Measurements from ENCODE around the gene MYO6. TPM values are rescaled to one million over a fixed set of nuclear protein-coding genes. Genes with fewer than 3 reads are reported as not detected.

The MYO6 gene
- total RNA-seq, 1 experiment from 2014 or later, result 4.1 TPM

DNA sequence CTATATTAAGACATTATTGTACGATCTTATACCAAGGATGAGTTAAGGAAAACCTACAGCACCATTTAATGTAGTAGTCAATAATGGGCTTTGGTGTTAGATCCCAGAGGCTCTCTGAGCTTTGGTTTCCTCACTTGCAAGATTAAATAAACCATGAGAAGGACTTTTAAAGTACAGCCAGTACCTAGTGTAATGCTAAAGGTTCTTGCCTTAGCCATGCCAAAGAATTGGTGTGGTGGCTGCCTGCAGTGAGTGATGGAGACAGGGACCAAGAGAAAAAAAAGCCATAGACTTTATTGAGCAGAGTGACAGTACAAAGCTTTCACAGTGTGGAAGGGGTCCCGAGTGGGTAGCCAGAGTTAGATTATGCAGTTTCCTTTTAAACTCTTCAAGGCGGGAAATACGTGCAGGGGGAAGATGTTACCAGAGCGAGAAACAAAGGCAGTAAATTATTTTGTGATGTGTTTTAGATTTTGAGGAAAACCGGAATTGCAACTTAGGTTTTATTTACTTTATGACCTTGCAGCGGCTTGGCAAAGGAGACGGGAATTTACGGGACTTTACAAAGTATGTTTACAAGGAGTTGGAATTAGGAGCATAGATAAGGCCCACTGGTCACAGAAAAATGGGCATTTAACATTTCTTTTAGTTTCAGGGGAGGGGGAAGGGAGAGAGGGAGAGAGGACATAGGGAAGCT is 100.4 kb downstream of the MYO6 start:
- no peaks in the 10 kb centered on the region for H3K9me3 ChIP-seq
- H3K36me3 ChIP-seq, result no peaks in the 10 kb centered on the region
- DNase-seq, result no peak
- no peak overlapping the region for H3K4me3 ChIP-seq
- no peaks in the 10 kb centered on the region for H3K27me3 ChIP-seq

DNA sequence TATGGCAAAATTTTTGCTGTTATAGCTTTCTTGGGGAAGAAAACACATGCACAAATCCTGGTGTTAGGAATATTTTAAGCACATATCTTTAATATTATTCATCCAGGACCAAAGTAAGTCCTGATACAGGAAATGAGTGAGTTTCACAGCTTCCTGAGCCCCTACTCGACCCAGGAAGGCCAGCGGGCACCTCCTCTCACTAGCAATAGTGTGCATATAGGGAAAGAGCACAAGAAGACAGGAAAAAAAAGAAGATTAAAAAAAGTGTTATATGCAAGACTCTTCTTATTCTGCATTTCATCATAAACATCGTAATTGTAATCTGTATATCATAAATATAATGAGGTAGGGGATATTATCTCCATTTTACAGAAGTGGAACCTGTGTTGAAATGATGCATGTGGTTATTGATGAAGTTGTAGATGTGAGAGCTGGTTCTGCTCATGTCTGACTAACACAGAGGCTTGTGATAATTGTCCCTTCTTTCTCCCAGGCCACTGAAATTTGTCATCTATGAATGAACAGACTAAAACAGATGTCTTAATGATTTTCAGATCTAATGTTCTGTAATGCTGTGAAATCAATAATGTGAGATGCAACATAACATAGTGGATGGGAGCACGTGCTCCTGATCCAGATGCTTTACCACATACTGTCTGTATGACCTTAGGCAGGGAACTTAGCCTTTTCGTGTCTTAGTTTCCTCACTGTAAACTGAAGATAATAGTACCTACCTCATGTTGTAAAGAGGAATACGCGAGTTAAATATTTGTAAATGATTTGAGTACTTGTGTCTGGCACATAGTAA is 101.2 kb downstream of the MYO6 start:
- Histone ChIP-seq H3K27me3 (no peaks in the 10 kb centered on the region), H3K36me3 (no peaks in the 10 kb centered on the region), H3K9me3 (no peaks in the 10 kb centered on the region), H3K4me3 (no peak overlapping the region)
- DNase-seq, result no peak

DNA sequence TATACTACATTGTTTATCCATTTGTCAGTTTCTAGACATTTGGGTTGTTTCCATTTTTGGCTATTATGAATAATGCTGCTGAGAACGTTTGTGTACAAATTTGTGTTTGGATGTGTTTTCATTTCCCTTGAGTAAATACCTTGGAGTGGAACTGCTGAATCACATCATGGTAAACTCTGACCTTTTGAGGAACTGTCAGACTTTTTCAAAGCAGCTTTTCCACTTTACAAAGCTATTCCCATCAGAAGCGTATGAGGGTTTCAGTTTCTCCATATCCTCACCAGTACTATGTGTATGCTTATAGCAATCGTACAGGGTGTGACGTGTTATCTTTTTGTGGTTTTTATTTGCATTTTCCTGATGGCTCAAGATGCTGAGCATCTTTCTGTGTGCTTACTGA is 103.7 kb downstream of the MYO6 start:
- Histone ChIP-seq H3K27me3 (no peaks in the 10 kb centered on the region), H3K9me3 (no peaks in the 10 kb centered on the region), H3K36me3 (no peaks in the 10 kb centered on the region), H3K4me3 (no peak overlapping the region)
- no peak for DNase-seq

DNA sequence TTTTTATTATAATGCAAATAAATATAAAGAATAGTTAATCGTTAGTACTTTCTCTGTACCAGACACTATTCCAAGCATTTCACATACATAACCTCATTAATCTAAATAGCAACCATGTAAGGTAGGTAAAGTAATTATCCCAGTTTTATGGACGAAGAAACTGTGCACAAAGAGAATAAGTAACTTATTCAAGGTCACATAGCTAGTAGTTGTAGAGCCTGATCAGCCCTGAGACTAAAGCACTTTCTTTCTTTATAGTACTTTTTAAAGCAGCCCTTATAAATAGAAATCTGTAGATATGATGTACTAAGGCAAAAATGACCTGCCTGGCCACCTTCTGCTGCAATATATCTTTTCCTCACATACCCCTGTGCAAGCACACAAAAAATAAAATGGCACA is 104.8 kb downstream of the MYO6 start:
- no peaks in the 10 kb centered on the region for H3K27me3 ChIP-seq
- H3K4me3 ChIP-seq, result no peak overlapping the region
- H3K36me3 ChIP-seq, result no peaks in the 10 kb centered on the region
- H3K9me3 ChIP-seq, result no peaks in the 10 kb centered on the region
- DNase-seq, result no peak

DNA sequence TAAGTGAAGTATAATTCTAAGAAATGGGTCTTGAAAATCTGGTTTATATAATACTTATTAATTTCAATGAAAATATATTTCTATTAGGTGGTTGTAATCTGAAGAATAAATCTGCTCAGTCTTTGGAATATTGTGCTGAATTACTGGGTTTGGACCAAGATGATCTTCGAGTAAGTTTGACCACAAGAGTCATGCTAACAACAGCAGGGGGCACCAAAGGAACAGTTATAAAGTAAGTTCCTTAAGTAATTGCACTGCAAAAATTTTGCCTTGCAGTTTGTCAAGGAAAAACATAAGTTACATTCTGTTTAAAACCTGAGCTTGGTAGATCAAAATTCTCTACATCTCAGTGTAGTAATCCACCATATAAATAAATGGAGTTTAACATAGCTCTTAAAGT is 106.0 kb downstream of the MYO6 start:
- no peaks in the 10 kb centered on the region for H3K9me3 ChIP-seq
- H3K4me3 ChIP-seq, result no peak overlapping the region
- no peaks in the 10 kb centered on the region for H3K27me3 ChIP-seq
- peak; percentile 14 for DNase-seq
- H3K36me3 ChIP-seq, result no peaks in the 10 kb centered on the region

DNA sequence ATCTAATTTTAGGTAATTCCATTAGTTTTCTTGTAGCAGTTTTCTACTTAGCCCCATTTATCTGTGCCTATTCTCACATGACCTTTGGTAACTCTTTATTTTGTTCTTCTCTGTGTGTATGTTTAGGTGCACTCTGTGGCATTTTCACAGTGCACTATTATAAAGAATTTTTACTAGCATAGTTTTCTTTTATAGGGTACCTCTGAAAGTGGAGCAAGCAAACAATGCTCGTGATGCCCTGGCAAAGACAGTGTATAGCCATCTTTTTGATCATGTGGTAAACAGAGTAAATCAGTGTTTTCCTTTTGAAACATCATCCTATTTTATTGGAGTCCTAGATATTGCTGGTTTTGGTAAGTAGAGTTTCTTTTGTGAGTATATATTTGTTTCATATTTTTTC is 107.9 kb downstream of the MYO6 start:
- H3K36me3 ChIP-seq, result no peaks in the 10 kb centered on the region
- no peaks in the 10 kb centered on the region for H3K9me3 ChIP-seq
- no peak for DNase-seq
- H3K4me3 ChIP-seq, result no peak overlapping the region
- H3K27me3 ChIP-seq, result no peaks in the 10 kb centered on the region

DNA sequence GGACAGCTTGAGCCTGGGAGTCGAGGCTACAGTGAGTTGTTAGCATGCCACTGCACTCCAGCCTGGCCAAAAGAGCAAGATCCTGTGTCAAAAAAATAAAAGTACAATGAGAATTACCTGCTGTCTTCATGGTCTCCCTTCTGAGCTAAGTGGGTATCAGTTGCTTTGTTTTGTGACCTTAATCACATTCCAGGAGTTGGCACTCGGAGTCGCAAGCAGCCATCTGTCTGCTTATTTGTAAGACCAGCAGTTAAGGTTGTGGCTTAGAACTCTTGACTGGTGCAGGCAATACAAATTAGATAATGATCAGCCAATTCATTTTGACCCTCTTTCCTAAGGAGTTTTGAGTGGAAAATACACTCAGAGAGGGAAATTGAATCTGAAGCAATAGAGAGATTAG is 114.0 kb downstream of the MYO6 start:
- H3K9me3 ChIP-seq, result no peaks in the 10 kb centered on the region
- H3K4me3 ChIP-seq, result no peak overlapping the region
- H3K27me3 ChIP-seq, result no peaks in the 10 kb centered on the region
- DNase-seq, result no peak
- no peaks in the 10 kb centered on the region for H3K36me3 ChIP-seq

DNA sequence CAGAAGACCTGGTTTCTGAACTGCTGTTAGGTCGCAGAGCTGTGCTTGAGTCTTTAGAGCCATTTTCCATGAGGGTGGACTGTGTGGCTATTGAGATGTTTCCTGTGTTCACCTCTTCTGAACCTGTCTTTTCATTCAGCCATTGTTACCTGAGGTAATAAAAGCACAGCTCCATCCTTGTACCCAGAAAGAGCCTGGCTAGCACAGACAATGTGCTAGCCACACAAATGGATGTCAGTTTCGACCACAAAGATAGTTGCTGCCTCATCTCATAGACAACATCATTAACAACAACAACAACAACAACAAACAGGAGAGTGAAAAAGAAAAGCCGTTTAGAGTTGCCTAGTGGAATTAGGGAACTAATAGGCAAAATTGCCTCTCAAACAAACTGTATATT is 114.7 kb downstream of the MYO6 start:
- no peaks in the 10 kb centered on the region for H3K9me3 ChIP-seq
- no peak overlapping the region for H3K4me3 ChIP-seq
- no peaks in the 10 kb centered on the region for H3K36me3 ChIP-seq
- H3K27me3 ChIP-seq, result no peaks in the 10 kb centered on the region
- DNase-seq, result no peak

DNA sequence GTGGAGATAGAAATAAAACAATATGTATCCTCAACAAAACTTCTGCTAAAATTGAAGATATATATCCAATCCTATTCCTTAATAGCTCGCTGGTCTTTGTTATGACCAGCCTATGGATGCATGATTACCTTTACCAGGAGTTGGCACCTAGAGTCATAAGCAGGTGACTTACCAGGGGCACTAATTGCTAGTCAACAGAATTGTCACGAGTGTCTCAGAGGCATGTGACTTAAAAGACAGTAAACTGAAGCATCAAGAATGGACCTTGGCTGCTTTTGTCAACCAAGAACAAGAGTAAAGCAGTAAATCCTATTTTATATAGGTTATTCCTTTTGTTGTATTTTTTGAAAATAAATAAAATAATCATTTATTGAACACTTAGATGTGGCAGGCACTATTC is 115.4 kb downstream of the MYO6 start:
- H3K4me3 ChIP-seq, result no peak overlapping the region
- DNase-seq, result no peak
- H3K27me3 ChIP-seq, result no peaks in the 10 kb centered on the region
- H3K9me3 ChIP-seq, result no peaks in the 10 kb centered on the region
- H3K36me3 ChIP-seq, result no peaks in the 10 kb centered on the region

DNA sequence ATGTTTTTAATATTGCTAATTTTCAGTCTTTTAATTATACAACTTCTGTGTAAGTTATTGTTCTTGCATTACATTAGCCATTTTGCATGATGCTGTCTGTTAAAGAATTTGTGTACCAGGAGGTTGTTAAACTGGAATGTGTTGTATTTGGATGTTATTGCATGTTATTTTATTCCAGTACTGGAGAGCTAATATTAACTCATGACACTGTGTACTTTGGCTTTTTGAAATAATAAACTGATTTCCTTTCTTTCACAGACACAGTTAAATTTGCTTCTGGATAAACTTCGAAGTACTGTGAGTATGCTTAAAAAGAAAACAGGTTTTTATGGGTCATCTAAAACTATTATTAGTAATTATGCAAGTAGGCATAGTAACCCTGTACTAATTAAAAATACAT is 121.3 kb downstream of the MYO6 start:
- H3K36me3 ChIP-seq, result no peaks in the 10 kb centered on the region
- no peaks in the 10 kb centered on the region for H3K27me3 ChIP-seq
- H3K4me3 ChIP-seq, result no peak overlapping the region
- H3K9me3 ChIP-seq, result no peaks in the 10 kb centered on the region
- no peak for DNase-seq

DNA sequence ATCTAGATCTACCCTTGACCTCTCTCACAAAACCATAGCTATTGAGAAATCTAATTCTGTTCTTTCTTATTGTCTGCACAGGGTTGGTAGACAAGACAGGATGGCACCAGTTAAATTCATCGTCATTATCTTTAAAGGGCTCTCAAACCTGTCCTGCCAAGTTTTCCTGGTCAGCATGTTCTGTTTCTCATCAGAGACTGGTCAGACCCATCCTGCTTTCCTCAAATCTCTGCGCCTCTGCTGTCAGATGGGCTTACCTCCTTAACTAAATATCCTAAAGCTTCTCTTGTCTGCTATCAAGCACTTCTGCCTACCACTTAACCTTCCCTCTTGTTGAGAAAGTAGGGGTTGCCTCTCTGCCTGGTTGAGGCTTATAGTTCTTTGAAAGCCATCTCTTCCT is 125.2 kb downstream of the MYO6 start:
- Histone ChIP-seq H3K36me3 (no peaks in the 10 kb centered on the region), H3K27me3 (no peaks in the 10 kb centered on the region), H3K9me3 (no peaks in the 10 kb centered on the region), H3K4me3 (no peak overlapping the region)
- DNase-seq, result no peak

DNA sequence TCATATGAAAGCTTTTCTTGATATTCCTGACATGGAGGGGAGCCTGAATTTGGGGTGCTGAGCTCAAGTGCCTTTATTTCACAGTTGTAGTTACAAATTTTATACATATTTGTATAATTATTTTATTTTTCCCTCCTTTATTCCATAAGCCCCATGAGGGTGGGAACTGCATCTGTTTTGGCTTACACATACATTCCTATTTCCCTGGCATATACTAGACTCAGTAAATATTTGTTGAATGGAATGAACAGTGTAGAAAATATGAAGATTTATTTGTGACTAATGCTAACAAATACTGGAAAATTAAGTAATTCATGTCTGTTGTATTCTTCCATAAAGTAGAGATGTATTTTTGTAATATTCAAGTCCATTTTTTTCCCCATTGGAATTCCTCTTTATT is 127.1 kb downstream of the MYO6 start:
- Histone ChIP-seq H3K4me3 (no peak overlapping the region), H3K27me3 (no peaks in the 10 kb centered on the region), H3K36me3 (no peaks in the 10 kb centered on the region), H3K9me3 (no peaks in the 10 kb centered on the region)
- DNase-seq, result no peak

DNA sequence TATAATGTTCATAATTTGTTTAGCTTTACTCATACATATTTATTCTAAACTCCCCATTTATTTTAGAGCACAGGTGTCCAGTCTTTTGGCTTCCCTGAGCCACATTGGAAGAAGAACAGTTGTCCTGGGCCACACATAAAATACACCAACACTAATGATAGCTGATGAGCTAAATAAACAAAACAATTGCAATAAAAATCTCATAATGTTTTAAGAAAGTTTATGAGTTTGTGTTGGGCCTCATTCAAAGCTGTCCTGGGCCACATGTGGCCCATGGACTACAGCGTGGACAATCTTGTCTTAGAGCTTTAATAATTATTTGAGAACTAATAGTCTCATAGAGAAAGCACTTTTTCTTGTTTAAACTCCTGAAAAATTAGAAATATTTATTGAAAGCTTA is 131.3 kb downstream of the MYO6 start:
- Histone ChIP-seq H3K4me3 (no peak overlapping the region), H3K36me3 (no peaks in the 10 kb centered on the region; the same call in 1 of the 2 replicates), H3K27me3 (no peaks in the 10 kb centered on the region), H3K9me3 (no peaks in the 10 kb centered on the region)
- no peak for DNase-seq

DNA sequence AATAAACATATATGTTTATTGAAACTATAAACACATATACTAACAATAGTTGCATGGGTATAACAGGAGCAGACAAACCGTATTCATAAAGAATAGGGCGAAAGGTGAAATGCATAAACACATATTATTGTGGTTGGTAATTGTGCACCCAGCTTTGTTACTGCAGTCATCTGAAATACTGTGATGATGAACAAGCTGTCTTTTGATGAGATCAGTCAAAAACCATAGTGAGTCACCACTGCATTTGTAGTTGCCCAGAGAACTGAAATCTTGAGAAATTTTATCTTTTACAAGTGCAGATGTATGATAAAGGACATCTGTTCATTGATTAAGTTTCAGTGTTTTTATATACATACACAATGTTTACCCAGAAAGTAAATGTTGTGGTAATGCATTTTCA is 133.7 kb downstream of the MYO6 start:
- H3K4me3 ChIP-seq, result no peak overlapping the region
- DNase-seq, result no peak
- no peaks in the 10 kb centered on the region for H3K27me3 ChIP-seq
- no peaks in the 10 kb centered on the region; the same call in 1 of the 2 replicates for H3K36me3 ChIP-seq
- no peaks in the 10 kb centered on the region for H3K9me3 ChIP-seq

DNA sequence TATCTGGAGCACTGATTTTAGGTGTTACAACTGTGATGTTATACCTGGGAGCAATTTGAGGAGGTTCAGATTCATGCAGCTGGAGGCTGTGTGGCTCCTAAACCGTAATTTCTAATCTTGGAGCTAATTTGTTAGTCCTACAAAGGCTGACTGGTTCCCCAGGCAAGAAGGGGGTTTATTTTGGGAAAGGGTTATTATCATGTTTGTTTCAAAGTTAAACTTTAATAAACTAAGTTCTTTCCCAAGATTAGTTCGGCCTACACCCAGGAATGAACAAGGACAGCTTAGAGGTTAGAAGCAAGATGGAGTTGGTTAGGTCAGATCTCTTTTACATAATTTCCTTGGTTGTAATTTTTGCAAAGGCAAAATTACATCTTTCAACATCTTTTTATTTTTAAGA is 135.8 kb downstream of the MYO6 start:
- H3K36me3 ChIP-seq, result no peaks in the 10 kb centered on the region; the same call in 1 of the 2 replicates
- no peaks in the 10 kb centered on the region for H3K27me3 ChIP-seq
- H3K4me3 ChIP-seq, result no peak overlapping the region
- no peaks in the 10 kb centered on the region for H3K9me3 ChIP-seq
- no peak for DNase-seq

DNA sequence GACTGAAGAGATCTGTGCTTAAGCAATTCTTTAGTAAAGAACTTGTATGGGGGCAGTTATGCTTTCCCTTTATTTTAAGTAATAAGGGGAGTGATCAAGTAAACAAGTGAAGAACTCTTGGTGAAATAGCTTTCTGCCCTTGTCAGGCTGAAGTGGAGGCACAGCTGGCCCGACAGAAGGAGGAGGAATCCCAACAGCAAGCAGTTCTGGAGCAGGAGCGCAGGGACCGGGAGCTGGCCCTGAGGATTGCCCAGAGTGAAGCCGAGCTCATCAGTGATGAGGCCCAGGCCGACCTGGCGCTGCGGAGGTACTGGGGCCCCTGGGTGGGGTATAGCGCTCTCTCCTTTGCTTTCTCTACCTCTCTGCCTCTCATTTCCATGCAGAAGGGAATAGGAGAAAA is 143.3 kb downstream of the MYO6 start:
- Histone ChIP-seq H3K27me3 (no peaks in the 10 kb centered on the region), H3K9me3 (no peaks in the 10 kb centered on the region), H3K4me3 (no peak overlapping the region), H3K36me3 (no peaks in the 10 kb centered on the region)
- DNase-seq, result no peak

DNA sequence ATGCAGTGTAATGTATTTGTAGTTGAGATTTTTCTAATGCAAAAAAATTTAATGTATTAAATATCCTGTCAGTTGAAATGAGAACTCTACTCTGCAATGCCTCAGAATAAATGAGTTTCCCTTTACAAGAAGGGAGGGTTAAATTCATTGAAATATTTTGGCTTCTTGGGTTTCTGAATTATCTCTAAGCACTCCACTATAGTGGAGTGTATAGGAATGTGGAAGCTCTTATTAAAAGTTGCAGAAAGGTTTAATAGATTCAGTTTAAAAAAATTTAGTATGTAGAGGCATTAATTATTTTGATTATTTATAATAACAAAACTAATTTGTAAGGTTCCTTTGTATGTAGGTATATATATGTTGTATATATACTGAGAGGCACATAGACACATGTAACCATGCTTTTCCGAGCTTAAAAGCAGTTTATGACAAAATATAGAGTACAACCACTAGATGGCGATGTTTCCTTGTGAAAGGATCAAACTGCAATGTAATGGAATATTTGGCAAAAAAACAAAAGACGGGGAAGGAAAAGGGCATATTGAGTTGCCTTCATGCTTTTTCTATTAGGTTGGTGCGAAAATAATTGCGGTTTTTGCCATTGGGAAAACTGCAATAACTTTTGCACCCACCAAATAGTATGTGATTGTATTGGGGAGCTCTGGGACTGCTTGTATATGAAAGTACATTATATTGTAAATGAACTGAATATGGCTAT is 144.2 kb downstream of the MYO6 start:
- no peak for DNase-seq
- Histone ChIP-seq H3K9me3 (no peaks in the 10 kb centered on the region), H3K36me3 (no peaks in the 10 kb centered on the region), H3K27me3 (no peaks in the 10 kb centered on the region), H3K4me3 (no peak overlapping the region)

DNA sequence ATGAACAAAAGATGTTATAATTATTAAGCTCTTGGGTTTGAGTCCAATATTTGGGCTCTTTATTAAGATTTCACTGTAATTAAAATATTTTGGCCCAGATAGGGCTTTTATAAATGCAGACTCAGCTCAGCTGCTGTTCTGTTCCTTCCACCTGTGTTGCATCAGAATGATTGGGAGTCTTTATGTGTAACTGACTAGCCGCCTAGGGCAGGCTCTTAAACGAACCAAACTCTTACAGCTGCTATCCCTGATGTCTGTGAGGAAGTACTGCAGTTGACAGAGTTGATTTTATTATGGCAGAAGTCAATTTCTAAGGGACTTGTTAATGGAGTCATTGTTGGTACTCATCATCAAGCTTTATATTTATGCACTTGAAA is 144.7 kb downstream of the MYO6 start:
- Histone ChIP-seq H3K27me3 (no peaks in the 10 kb centered on the region), H3K9me3 (no peaks in the 10 kb centered on the region), H3K4me3 (no peak overlapping the region), H3K36me3 (no peaks in the 10 kb centered on the region)
- no peak for DNase-seq
